HG03342 (cell line): ENCODE results near the gene SPATA20.

Source experiments
- ATAC-seq: cut with Tn5 transposase; IDR thresholded peaks from one replicate; pipeline ENCODE4 v1.9.1; 2021; ENCODE audit warnings: mild to moderate bottlenecking, moderate library complexity; ENCODE audit not compliant: unreplicated experiment

Gene SPATA20

DNA sequence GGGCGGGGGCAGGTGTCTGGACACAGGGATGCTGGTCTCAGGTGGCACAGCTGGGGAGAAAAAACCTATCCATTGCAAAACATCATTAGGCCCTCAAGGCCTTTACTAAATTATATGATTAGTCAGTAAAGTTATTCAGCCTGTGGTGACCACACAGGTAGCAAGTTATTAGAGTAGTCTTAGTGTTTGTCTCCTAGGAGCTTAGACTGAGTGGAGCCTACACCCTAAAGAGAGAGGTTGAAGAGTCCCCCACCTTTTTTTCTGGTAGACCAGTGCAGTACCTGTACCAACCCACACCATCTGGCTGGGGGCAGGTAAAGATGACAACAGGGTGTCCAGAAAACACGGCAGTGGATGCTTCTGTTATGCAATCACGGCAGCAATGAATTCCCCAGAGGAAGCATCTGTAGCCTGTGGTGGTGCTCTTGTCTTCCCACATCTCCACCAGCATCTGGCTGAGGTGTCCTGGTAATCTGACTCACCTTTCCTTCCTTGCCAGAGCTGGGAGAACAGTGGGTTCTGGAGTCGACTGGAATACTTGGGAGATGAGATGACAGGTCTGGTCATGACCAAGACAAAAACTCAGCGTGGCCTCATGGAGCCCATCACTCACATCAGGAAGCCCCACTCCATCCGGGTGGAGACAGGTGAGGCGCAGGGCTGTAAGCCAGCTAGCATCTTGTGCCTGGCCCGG lies 27.7 kb upstream of the SPATA20 start:
- no peak for ATAC-seq

DNA sequence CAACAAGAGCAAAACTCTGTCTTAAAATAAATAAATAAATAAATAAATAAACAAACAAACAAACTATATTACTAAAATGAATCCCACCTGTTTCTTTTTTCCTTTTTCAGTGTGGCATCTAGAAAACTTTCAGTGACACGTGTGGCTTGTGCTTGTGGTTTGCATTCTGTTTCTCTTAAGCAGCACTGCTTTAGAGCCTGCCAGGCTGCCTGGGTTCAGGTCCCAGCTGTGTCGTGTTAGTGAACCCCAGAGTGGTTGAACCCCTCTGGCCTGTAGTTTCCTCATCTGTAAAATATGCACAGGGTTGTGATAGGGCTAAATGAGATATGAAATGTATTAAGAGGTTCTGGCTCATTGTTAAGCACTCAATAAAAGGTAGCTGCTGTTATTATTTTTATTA lies 26.5 kb upstream of the SPATA20 start:
- no peak for ATAC-seq

DNA sequence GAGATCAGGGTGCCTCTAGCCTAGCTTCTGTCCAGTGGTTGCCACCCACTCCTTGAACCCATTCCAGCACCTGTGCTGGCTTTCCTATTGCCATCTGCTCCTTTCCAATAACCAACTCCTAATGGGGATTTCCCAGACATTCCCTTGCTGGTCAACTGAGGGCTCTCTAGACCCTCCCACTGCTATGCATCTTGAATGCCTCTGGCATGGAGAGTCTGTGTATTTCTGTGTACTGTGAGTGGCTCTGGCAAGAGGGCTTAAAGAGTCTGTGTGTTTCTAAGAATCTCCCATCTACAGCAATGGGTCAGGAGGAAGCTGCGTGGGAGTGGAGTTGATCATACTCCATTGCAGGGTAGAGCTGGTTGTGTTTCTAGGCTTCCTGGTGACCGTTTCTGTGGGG lies 25.5 kb upstream of the SPATA20 start:
- ATAC-seq: no peak

DNA sequence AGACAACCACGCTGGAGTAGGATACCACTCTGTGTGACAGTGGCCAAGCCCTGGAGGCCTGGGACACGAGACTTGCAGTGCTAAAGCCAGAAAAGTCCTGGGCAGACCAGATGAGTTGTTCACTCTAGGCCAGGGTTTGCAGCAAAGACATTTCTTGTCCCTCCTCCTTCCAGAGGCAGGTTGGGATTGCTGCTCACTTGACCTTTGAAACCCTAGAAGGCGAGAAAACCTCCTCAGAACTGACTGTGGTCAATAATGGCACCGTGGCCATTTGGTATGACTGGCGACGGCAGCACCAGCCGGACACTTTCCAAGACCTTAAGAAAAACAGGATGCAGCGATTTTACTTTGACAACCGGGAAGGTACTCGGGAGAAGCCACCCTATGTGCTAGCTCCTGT lies 24.2 kb upstream of the SPATA20 start:
- ATAC-seq: no peak

DNA sequence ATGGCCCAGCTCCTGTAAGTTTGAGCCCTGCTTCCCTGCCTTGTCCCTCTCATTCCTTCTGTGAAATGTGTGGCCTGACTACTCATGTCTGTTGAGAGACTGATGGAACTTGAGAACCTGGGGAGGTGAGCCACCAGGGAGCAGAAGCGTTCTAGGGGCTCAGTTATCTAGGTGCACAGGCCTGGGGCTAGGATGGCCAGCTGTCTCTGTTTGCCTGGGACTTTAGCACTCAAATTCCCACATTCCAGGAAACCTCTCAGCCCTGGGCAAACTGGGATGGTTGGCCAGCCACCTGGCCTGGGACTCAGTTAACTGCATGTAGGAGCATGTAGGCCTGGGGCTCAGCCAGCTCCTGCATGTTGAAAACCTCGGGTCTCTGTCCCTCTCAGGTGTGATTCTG lies 23.8 kb upstream of the SPATA20 start:
- no peak for ATAC-seq

DNA sequence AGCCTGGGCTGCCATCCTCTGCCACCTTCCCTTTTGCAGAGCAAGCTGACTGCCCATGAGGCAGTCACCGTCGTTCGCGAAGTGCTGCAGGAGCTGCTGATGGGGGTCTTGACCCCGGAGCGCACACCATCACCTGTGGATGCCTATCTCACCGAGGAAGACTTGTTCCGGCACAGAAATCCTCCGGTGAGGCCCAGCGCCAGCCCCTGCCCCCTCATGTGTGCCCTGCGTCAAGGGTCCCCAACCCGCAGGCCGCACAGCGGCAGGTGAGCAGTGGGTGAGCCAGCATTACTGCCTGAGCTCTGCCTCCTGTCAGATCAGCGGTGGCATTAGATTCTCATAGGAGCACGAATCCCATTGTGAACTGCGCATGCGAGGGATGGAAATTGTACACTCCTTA lies 22.1 kb upstream of the SPATA20 start:
- ATAC-seq: no peak

DNA sequence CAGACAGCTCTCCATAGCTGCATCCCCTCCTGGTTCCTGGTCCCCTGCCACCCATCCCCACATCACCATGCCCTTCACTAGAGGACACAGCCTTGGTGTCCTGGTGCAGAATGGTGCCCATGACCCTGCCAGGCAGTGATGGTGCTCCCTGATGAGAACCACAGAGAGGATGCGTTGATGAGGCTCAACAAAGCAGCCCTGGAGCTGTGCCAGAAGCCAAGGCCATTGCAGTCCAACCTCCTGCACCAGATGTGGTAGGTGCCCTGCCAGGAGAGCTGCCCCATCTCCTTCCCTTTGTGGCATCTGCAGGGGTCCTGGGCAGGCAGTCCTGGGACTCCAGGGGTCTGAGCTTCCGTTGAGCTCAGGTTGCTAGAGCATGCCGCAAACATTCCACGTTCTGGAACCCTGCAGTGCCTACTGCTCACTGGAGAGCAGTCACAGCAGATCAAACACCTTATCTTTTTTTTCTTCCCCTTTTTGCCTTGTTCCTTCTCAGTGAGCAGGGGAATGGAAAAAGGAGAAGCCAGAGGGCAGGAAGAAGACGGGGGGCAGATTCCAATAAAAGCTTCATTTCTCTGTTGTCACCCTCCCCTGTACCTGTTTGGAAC lies 19.7 kb upstream of the SPATA20 start:
- no peak for ATAC-seq

DNA sequence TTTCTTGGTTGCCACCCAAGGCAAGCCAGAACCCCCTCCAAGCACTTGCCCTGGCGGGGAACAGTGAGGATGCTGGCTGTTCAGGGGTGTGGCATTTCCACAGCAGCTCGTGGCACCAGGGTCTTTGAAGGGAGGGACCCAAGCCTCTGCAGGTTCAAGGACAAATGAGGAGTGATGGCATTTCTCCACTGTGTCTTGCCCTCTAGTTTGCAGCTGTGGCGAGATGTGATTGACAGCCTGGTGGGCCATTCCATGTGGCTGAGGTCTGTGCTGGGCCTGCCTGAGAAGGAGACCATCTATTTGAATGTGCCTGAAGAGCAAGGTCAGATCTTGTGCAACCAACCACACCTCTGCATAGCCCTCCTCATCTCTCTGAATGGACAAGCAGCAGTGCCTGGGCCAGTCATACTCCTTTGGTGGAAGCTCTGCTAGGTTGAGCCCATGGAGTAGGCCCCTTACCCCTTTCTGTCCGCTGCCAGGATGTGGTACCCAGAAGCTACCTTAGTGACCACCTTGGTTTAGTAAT lies 19.0 kb upstream of the SPATA20 start:
- ATAC-seq: no peak

DNA sequence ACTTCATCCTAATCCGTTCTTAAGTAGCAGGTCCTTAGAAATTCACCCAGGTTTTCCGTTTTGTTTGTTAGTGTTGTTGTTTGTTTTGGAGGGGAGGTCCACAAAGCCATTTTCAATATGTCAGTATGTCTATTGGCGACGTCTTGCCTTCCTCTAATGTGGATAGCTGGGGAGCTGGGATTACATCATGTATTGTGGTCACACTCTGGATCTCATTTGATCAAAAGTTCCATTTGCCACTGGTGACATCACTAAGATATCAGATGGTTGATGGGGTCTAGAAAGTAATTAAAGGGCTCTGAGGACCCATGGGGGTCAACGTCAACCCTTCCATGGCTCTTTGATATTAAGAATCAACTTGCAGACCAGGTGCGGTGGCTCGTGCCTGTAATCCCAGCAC lies 17.1 kb upstream of the SPATA20 start:
- ATAC-seq: no peak

DNA sequence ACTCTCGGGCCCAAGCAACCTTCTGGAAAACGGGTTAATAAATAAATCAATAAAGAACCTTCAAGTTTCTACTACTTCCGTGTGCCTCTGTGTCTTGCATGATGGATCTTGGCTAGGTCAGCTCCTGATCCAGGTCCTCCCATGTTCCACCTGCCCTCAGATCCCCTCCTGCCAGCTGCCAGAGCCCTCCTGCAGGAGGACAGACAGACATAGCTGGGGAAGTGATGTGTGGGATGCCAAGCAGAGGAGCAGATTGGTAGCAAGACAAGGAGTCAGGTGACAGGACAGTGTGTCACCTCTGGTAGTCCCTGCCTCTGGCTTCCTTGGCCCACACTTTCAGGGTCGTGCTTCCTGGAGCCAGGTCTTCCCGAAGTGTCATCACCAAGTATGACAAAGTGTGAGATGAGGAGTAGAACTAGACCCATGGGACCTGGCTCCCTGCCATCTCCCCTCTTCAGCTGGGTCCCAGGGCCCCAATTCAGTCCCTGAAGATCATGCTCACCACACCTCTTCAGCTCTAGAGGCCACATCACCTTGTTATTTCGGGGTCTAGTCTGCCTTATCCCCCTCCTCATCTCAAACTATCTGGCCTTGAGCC lies 15.4 kb upstream of the SPATA20 start:
- no peak for ATAC-seq

DNA sequence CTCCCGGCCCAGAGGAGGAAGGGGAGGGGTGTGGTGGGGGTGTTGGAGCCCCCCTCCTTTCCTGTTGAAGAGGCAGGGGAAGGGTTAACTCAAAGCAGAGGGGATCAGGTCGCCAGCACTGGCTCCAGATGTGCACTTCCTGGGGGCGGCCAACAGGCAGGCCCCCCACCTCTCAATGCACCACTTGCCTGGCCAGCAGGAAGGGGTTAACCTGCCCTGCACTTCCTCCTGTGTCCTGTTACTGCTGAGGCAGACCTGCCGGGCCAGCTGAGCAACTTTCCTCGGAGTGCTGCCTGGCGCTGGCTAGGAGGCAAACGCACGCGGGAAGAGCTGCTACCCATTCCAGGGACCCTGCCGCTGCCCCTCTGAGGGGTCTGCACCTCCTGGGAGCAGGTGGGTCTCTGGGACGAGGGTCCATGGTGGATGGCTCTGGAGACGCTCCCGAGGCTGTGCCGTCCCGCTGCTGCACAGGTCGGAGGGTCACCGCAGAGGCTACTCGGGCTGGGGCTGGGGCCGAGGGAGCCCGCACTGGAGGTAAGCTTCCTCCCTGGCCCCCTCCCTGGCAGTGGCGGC lies 14.4 kb upstream of the SPATA20 start, which contains the start of gene EPN3:
Gene EPN3, plus strand, starts transcription at position 284 of the 573 bp plus-strand sequence. CDS start 3,822 bp downstream, outside the sequence.
- ATAC-seq: no peak

DNA sequence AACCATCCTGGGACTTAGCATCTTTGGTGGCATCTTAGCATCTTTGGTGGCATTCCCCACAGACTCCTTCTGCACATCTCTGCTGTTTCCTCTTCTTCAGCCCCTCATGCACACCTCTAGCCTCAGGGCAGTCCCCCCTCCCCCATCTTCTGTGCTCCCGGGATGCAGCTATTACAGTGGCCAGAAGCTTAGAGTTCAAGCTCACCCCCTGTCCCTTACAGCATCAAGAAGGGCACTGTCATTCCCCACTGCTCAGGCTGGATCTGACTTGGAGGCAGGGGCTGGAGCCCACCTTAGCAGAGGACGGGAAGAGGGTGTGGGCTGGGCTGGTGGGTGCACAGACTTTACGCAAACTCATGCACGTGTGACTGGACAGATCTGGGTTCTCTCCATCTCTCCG lies 13.8 kb upstream of the SPATA20 start:
- ATAC-seq: no peak

DNA sequence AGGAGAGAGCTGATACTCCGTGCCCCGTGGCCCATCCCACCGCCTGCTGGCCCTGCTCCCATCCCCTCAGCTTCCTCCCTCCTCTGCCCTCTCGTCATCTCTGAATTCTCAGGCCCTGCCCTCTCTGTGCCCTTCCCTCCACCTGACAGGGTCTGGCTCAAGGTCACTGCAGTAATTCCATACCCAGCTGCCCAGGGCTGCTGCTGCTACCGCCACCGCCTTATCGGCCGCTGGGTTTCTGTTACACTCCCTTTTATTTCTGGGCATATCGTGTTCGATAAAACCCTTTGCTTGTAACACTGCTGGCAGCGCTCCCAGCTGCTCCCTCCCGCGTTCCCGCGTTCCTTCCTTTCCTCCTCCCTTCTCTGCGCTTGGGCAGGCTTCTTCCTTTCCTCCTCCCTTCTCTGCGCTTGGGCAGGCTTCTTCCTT lies 13.2 kb upstream of the SPATA20 start:
- ATAC-seq: no peak

DNA sequence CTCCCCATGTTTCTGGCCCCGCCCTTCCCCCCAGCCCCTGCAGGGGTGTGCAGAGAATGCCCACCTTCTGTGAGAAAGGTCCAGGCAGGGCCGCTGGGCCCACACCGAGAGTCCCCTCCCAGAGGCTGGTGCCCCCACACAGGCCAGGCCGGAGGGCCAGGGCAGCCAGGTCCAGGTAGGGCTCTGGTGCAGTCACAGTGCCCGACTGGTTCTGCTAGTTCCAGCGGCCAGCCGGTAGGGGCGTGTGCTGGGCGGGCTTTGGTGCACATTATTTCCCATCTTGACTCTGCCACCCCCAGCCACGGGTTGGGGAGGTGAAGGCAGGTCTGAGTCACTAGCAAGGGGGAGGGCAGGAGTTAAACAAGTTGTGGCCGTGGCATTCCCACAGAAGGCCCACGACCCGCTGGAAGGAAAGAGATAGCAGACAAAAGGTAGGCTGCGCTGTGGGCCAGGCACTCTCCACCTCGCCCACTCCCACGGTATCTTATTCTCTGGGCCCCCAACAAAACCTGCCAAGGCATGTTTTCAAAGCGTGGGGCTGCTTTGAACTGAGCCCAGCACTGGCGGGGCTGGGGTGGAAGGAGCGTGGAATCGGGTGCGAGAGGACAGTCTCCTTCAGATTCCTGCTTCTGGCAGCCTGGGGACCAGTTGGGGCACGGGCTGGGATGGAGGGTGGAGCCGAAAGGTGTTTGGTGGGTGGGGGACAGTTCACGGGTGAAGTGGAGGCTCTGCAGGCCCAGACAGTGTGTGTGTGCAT lies 12.6 kb upstream of the SPATA20 start:
- no peak for ATAC-seq

DNA sequence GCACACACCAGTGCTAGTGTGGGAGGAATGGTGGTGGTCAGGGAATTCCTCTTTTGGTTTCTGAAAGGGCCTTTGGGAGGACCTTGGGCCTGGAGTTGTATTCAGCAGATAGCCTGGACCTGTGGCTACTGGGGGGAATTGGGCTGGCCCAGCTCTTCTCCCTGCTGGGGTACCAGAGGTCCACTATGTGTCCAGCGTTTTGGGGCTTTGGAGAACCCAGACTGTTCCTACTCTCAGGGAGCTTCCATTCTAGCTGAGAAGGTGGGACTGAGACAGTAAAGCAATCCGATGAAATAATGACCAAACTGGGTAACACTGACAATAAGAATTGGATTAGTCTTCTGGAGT lies 12.0 kb upstream of the SPATA20 start:
- ATAC-seq: no peak

DNA sequence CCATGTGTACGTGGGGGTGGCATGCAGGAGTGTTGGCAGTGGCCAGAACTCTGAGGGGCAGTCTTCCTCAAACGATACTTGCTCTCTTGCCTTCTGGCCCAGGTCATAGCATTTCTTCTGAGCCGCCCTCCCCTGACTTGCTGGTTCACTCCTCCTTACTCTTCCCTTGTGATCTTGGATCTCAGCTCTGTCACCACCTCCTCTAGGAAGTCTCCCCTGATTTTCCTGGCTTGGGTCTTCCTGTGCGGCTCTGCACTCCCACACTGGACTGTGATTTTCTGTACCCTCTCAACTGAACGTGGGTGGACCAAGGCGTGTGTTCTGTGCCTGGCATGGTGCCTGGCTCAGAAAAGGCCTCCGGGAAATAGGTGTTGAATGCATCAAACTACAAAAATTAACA lies 11.6 kb upstream of the SPATA20 start:
- no peak for ATAC-seq

DNA sequence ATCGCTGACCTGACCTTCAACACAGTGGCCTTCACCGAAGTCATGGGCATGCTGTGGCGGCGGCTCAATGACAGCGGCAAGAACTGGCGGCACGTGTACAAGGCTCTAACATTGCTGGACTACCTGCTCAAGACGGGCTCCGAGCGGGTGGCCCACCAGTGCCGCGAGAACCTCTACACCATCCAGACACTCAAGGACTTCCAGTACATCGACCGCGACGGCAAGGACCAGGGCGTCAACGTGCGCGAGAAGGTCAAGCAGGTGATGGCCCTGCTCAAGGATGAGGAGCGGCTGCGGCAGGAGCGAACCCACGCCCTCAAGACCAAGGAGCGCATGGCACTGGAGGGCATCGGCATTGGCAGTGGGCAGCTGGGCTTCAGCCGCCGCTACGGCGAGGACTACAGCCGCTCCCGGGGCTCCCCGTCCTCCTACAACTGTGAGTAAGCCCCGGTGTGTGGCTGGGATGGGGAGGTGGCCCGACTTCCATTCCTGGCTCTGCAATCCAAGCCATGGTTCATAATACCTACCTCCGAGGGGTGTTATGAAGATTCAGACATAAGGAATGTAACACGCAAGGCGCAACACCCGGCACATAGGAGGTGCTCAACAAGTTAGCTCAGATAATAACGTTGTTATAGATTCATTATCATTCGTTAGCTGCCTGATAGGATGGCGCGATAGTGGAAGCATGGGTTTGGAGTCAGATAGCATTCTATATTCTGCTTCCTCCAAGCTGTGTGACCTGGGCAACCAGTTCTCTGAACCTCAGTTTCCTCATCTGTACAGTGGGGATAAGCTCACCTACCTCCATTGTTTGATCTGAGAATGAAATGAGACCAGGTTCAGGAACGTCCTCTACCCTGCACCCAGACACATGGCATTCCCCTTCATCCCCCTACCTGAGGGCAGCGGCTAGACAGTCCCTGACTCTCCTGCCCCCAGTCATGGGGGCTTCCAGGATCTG lies 10.0 kb upstream of the SPATA20 start:
- ATAC-seq: no peak

DNA sequence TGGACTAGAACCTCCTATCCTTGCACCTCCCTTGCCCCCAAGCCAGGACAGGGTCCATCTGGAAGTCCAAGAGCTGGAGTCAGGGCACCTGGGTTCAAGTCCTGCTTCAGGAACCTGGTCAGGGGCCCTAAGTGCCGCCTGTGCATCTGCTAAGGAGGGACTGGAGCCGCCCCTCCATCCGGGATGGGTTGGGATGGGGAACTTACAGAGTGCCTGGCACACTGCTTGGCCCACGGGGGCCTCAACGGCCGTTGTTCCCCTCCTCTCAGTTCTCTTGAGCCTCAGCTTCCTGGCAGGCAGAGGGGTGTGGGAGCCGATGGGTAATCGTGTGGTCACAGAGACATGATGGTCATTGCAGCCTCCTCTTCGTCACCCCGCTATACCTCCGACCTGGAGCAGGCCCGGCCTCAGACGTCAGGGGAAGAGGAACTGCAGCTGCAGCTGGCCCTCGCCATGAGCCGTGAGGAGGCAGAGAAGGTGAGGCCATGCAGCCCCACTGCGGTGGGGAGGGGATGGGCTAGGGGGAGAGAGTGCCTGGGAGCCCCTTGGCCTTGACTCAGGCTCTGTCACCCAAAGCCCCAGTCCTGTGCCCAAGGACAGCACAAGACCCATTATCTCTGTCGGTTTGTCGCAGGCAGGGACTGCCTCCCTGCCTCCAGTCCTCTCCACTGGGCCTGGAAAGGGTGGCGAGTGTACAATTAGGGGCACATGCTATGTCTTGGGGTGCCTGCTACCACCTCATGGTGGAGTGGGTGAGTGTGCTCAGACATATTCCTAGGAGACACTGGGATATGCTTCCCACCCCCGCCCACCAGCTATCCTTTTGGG lies 9.0 kb upstream of the SPATA20 start:
- ATAC-seq: no peak
